ENCODE results near the gene SLC35F3. TPM values are rescaled to one million over a fixed set of nuclear protein-coding genes. Genes with fewer than 3 reads are reported as not detected.

SLC35F3 gene
- total and polyA plus RNA-seq, 9 of the 15 experiments (the other 6 are each of a cell fraction or from before 2014, with no cell fraction given): 0.04 to 0.07 (median 0.04) TPM; not detected in 6

DNA sequence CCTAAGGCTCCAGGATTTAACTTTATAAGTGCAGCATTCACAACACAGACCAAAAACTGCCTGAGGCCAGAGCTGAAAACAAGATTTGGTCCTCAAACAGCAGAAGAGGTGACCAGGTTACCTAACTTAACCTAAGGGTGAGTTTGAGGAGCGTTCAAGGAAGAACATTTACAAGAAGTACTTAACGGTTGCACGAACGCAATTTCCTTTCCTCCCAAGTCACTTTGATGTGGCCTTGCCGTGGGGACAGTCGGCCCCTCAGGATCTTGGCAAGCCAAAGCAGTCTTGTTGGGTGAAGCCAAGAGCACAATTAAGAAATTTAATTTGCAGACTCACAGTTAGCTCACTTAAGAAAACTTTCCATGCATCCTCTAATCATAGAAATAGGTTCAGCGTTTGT, 266.1 kb downstream of the SLC35F3 start:
- POLR2A ChIA-PET: interaction anchor here (0.6 to 1.2 kb wide), 3 partner anchors 8 to 202 kb away, joined by 3 to 5 read pairs (median 4); no protein-coding TSS in a partner anchor
- Histone ChIP-seq H3K9ac (ENCODE audit: insufficient read depth in 1 of 2, low read depth in 2 of 2, low read length in 2 of 2) (no peak overlapping the region), H3K79me2 (ENCODE audit: control insufficient read depth, insufficient read depth, low read length) (no peaks in the 10 kb centered on the region), H3K4me2 (ENCODE audit: insufficient read depth, low read length) (no peak overlapping the region), H3K4me3 (no peak overlapping the region), H2AFZ (ENCODE audit: low read depth, low read length) (no peak overlapping the region), H3K9me3 (replicated peaks; ENCODE audit: control insufficient read depth, insufficient read depth, low read depth, low read length) (no peaks in the 10 kb centered on the region), H3K36me3 (ENCODE audit: control insufficient read depth, insufficient read depth, low read length) (no peaks in the 10 kb centered on the region), H3K4me1 (replicated peaks in 1 of 2; ENCODE audit: control insufficient read depth in 2 of 2, insufficient read depth in 2 of 2, low read length in 2 of 2) (no peaks in the 10 kb centered on the region), H4K20me1 (replicated peaks; ENCODE audit: control insufficient read depth, insufficient read depth, low read length) (no peaks in the 10 kb centered on the region), H3K9me1 (ENCODE audit: control insufficient read depth, insufficient read depth, low read length) (no peaks in the 10 kb centered on the region), H3K27me3 (ENCODE audit: control insufficient read depth in 2 of 2, insufficient read depth in 2 of 2, low read length in 2 of 2) (peaks cover 0 to 36% of the 10 kb centered on the region in 2 experiments; a peak in 3 of 5 replicates), H3K27ac (ENCODE audit: extremely low read depth, low read depth, low read length) (no peak overlapping the region)
- ATAC-seq: no peak
- intact Hi-C loops (cut with micrococcal nuclease) (no loop called here), in situ Hi-C loops (cut with MboI) (no loop called here)
- no peak for FAIRE-seq
- no TSS peak for BruUV-seq (replicated peaks)
- CTCF ChIA-PET (ENCODE audit: low intra/inter-chr PET ratio): no interaction called here
- DNase-seq (ENCODE audit: extremely low read depth in 1 of 4, low spot score in 3 of 4): no peak
- 1% methylated on average over 7 of the region's 7 CpGs for WGBS (ENCODE audit: insufficient coverage, low coverage, missing lambda C conversion rate)
- TF ChIP-seq, protein P1, sequence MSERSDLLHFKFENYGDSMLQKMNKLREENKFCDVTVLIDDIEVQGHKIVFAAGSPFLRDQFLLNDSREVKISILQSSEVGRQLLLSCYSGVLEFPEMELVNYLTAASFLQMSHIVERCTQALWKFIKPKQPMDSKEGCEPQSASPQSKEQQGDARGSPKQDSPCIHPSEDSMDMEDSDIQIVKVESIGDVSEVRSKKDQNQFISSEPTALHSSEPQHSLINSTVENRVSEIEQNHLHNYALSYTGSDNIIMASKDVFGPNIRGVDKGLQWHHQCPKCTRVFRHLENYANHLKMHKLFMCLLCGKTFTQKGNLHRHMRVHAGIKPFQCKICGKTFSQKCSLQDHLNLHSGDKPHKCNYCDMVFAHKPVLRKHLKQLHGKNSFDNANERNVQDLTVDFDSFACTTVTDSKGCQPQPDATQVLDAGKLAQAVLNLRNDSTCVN (CRISPR knock-in tag; IDR thresholded peaks at IDR 0.05): no peak
- TF ChIP-seq ZNF165 (CRISPR knock-in tag; IDR thresholded peaks at IDR 0.05; ENCODE audit: borderline replicate concordance) (no peak), ZNF146 (CRISPR knock-in tag; IDR thresholded peaks at IDR 0.05; ENCODE audit: unreplicated experiment) (no peak), TRIM28 (IDR thresholded peaks at IDR 0.05) (no peak), TBL1XR1 (IDR thresholded peaks at IDR 0.05; ENCODE audit: low read length in 2 of 2) (no peak), POLR2AphosphoS5 (IDR thresholded peaks at IDR 0.05; ENCODE audit: control insufficient read depth, insufficient read depth, low read depth, low read length) (no peak), RFX1 (IDR thresholded peaks at IDR 0.05) (no peak), RBBP5 (IDR thresholded peaks at IDR 0.05; ENCODE audit: borderline replicate concordance, insufficient read depth, low read length, poor library complexity, severe bottlenecking) (no peak), DPF2 (IDR thresholded peaks at IDR 0.05) (no peak)
- TF ChIP-seq, protein P2, sequence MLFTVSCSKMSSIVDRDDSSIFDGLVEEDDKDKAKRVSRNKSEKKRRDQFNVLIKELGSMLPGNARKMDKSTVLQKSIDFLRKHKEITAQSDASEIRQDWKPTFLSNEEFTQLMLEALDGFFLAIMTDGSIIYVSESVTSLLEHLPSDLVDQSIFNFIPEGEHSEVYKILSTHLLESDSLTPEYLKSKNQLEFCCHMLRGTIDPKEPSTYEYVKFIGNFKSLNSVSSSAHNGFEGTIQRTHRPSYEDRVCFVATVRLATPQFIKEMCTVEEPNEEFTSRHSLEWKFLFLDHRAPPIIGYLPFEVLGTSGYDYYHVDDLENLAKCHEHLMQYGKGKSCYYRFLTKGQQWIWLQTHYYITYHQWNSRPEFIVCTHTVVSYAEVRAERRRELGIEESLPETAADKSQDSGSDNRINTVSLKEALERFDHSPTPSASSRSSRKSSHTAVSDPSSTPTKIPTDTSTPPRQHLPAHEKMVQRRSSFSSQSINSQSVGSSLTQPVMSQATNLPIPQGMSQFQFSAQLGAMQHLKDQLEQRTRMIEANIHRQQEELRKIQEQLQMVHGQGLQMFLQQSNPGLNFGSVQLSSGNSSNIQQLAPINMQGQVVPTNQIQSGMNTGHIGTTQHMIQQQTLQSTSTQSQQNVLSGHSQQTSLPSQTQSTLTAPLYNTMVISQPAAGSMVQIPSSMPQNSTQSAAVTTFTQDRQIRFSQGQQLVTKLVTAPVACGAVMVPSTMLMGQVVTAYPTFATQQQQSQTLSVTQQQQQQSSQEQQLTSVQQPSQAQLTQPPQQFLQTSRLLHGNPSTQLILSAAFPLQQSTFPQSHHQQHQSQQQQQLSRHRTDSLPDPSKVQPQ (CRISPR knock-in tag; IDR thresholded peaks at IDR 0.05; ENCODE audit: borderline replicate concordance): no peak

Measured in K562 (cell line).